Measurements from ENCODE around the gene MYO1D.
A peak's percentile ranks its signal among the peaks of the same experiment; 100 is the strongest.
"Not testable (repeated sequence)": the region's sequence is repeated elsewhere in the genome, so short reads cannot be mapped to it uniquely, and the experiment has no call there.

MYO1D gene

GRCh38 chr17:32719689-32720088 is 157.2 kb downstream of the MYO1D start:
- no peak for DNase-seq

- DNase-seq, result not testable (repeated sequence)
Measured at GRCh38 chr17:32714922-32715321, 162.0 kb downstream of the MYO1D start.

- DNase-seq, result not testable (repeated sequence)
Measured at GRCh38 chr17:32714206-32714605, 162.7 kb downstream of the MYO1D start.

GRCh38 chr17:32713081-32713480 is 163.8 kb downstream of the MYO1D start:
- no peak for DNase-seq

- no peak for DNase-seq
Measured at GRCh38 chr17:32709562-32709961, 167.4 kb downstream of the MYO1D start.

- DNase-seq, result no peak
Measured at GRCh38 chr17:32701871-32702270, 175.1 kb downstream of the MYO1D start.

GRCh38 chr17:32699247-32699646 is 177.7 kb downstream of the MYO1D start:
- no peak for DNase-seq

- no peak for DNase-seq
Measured at GRCh38 chr17:32697728-32698625, 178.9 kb downstream of the MYO1D start.

- no peak for DNase-seq
Measured at GRCh38 chr17:32696426-32696825, 180.5 kb downstream of the MYO1D start.

- no peak for DNase-seq
Measured at GRCh38 chr17:32695864-32696263, 181.1 kb downstream of the MYO1D start.

GRCh38 chr17:32693194-32693897 is 183.6 kb downstream of the MYO1D start:
- no peak for DNase-seq

GRCh38 chr17:32692179-32692578 is 184.7 kb downstream of the MYO1D start:
- DNase-seq, result no peak

- DNase-seq, result no peak
Measured at GRCh38 chr17:32689348-32689747, 187.6 kb downstream of the MYO1D start.

- DNase-seq, result no peak
Measured at GRCh38 chr17:32688221-32688620, 188.7 kb downstream of the MYO1D start.

- DNase-seq, result no peak
Measured at GRCh38 chr17:32684087-32684958, 192.6 kb downstream of the MYO1D start.

GRCh38 chr17:32673964-32674363 is 203.0 kb downstream of the MYO1D start:
- DNase-seq, result no peak

- no peak for DNase-seq
Measured at GRCh38 chr17:32672711-32673110, 204.2 kb downstream of the MYO1D start.

GRCh38 chr17:32671896-32672295 is 205.0 kb downstream of the MYO1D start:
- no peak for DNase-seq

- no peak for DNase-seq
Measured at GRCh38 chr17:32664936-32665583, 211.9 kb downstream of the MYO1D start.

GRCh38 chr17:32660496-32660985 is 216.4 kb downstream of the MYO1D start:
- no peak for DNase-seq

GRCh38 chr17:32659419-32659842 is 217.5 kb downstream of the MYO1D start:
- peak; percentile 68 to 72 for DNase-seq
